A673 (cell line): ENCODE results near the gene CPT1C. TPM values are rescaled to one million over a fixed set of nuclear protein-coding genes. Genes with fewer than 3 reads are reported as not detected.

ENCODE experiments used
- BruUV-seq: library from RNA; stranded (reverse); fragments of 400-500 nt; replicated peaks from 2 replicates; lab custom pipeline; 2021; lab: Mats Ljungman, UMichigan
- CTCF ChIA-PET: fragments of 300-600 bp; sonication (Branson Sonifier 250); formaldehyde crosslinking; loops from one replicate; lab custom pipeline; 2022; ENCODE audit warnings: antibody characterized with exemption; lab: Charles Lee
- POLR2A ChIA-PET: fragments of 300-600 bp; sonication (Branson Sonifier 250); formaldehyde crosslinking; loops from one replicate; lab custom pipeline; 2022; ENCODE audit warnings: antibody characterized with exemption; ENCODE audit not compliant: low non-redundant PET; lab: Charles Lee
- DNase-seq: peaks from one replicate; pipeline ENCODE4 v3.0.0-alpha.2; 2015; ENCODE audit warnings: low spot score
- H3K27ac ChIP-seq: fragments of 200-600 bp; sonication (generic); 2 replicates; pipeline ENCODE4 v1.5.1; 2016; ENCODE audit warnings: mixed run types, low read depth, mild to moderate bottlenecking, mixed read lengths, antibody characterized with exemption, low read length; ENCODE audit not compliant: poor library complexity, severe bottlenecking
- H3K27me3 ChIP-seq: fragments of 200-600 bp; sonication (generic); replicated peaks from 2 replicates; pipeline ENCODE4 v1.6.1; 2017; ENCODE audit warnings: mixed run types, low read depth, mild to moderate bottlenecking, mixed read lengths, antibody characterized with exemption, low read length; ENCODE audit not compliant: insufficient read depth, poor library complexity
- H3K36me3 ChIP-seq: fragments of 200-600 bp; sonication (generic); 2 replicates; pipeline ENCODE4 v1.6.1; 2016; ENCODE audit warnings: mixed run types, mild to moderate bottlenecking, mixed read lengths, antibody characterized with exemption, low read length; ENCODE audit not compliant: insufficient read depth, poor library complexity, severe bottlenecking
- H3K4me1 ChIP-seq: fragments of 200-600 bp; sonication (generic); 2 replicates; pipeline ENCODE4 v1.6.1; 2017; ENCODE audit warnings: mixed run types, mild to moderate bottlenecking, mixed read lengths, antibody characterized with exemption, low read length; ENCODE audit not compliant: insufficient read depth, poor library complexity, severe bottlenecking
- H3K4me3 ChIP-seq: fragments of 200-600 bp; sonication (generic); 2 replicates; pipeline ENCODE4 v1.5.1; 2016; ENCODE audit warnings: low read depth, mixed run types, mild to moderate bottlenecking, mixed read lengths, low read length; ENCODE audit not compliant: poor library complexity, severe bottlenecking
- H3K9me3 ChIP-seq: fragments of 200-600 bp; sonication (generic); 2 replicates; pipeline ENCODE4 v1.6.1; 2016; ENCODE audit warnings: mixed run types, low read depth, mild to moderate bottlenecking, mixed read lengths, antibody characterized with exemption, low read length; ENCODE audit not compliant: poor library complexity, severe bottlenecking
- CTCF ChIP-seq: fragments of 300-800, 200-600 bp; sonication (generic); conservative IDR thresholded peaks from 2 replicates; pipeline ENCODE4 v1.5.1; 2017; ENCODE audit warnings: low read depth, mild to moderate bottlenecking, antibody characterized with exemption, low read length, moderate library complexity, mixed read lengths
- EZH2 ChIP-seq: fragments of 200-600 bp; sonication (generic); IDR thresholded peaks from 2 replicates; pipeline ENCODE4 v1.6.1; 2017; ENCODE audit warnings: borderline replicate concordance, low read depth, mild to moderate bottlenecking, mixed read lengths, antibody characterized with exemption, low read length; ENCODE audit not compliant: poor library complexity, severe bottlenecking
- intact Hi-C: fragments of 100-400 bp; cut with micrococcal nuclease; formaldehyde crosslinking; loops from one replicate; pipeline ENCODE4 v1.10.0; 2022; ENCODE audit not compliant: unreplicated experiment
- total RNA-seq: library from RNA; stranded (reverse); gene quantifications from 2 replicates; pipeline ENCODE4 v1.2.3, GENCODE V29; 2021

CPT1C gene
- total RNA-seq, 1 experiment from 2014 or later = 23.3 TPM

GRCh38 chr19:49665351-49666119 lies 25.4 kb upstream of the CPT1C start, which contains the start of the genes BCL2L12 and IRF3:
TSS of gene BCL2L12 (plus strand) at chr19:49665933. CDS start at chr19:49666693, 760 bp downstream.
TSS of gene IRF3 (minus strand) at chr19:49665857. CDS start at chr19:49664838, 1,019 bp downstream.
- DNase-seq = peak; percentile 97
- BruUV-seq = no TSS peak
- Histone ChIP-seq H3K36me3 (peaks cover 34% of the 10 kb centered on the region), H3K4me1 (peaks cover 17% of the 10 kb centered on the region), H3K4me3 (peak within 1 kb of the TSS; percentile 86), H3K9me3 (no peaks in the 10 kb centered on the region), H3K27me3 (no peaks in the 10 kb centered on the region), H3K27ac (peak within 1 kb of the TSS; percentile 83)
- intact Hi-C loops = no loop called here
- ChIA-PET CTCF (no interaction called here), POLR2A (no interaction called here)
- TF ChIP-seq CTCF (no peak), EZH2 (no peak)

- Histone ChIP-seq H3K36me3 (peaks cover 33% of the 10 kb centered on the region), H3K27ac (peak overlapping the region; percentile 83), H3K4me1 (peaks cover 17% of the 10 kb centered on the region), H3K9me3 (no peaks in the 10 kb centered on the region), H3K4me3 (peak overlapping the region; percentile 86), H3K27me3 (no peaks in the 10 kb centered on the region)
- ChIA-PET CTCF (interaction anchor here (1.0 kb wide), 1 partner anchor 15 kb away, joined by 3 read pairs; no protein-coding TSS in a partner anchor), POLR2A (no interaction called here)
- TSS peak; percentile 78 for BruUV-seq
- TF ChIP-seq EZH2 = no peak
- TF ChIP-seq CTCF = no peak
- intact Hi-C loops = no loop called here
- no peak for DNase-seq
These were observed 24.8 kb upstream of the CPT1C start for GRCh38 chr19:49666120-49666444.

- BruUV-seq = no TSS peak
- DNase-seq = no peak
- no peaks in the 10 kb centered on the region for H3K27me3 ChIP-seq
- no peaks in the 10 kb centered on the region for H3K9me3 ChIP-seq
- intact Hi-C loops = no loop called here
- no peak overlapping the region for H3K27ac ChIP-seq
- peaks cover 32% of the 10 kb centered on the region for H3K36me3 ChIP-seq
- H3K4me1 ChIP-seq = peaks cover 23% of the 10 kb centered on the region
- ChIA-PET CTCF (interaction anchor here (0.7 kb wide), 1 partner anchor 245 kb away, joined by 3 read pairs; no protein-coding TSS in a partner anchor), POLR2A (interaction anchor here (0.7 kb wide), 1 partner anchor 27 kb away, joined by 11 read pairs; no protein-coding TSS in a partner anchor)
- no peak overlapping the region for H3K4me3 ChIP-seq
- TF ChIP-seq CTCF (no peak), EZH2 (no peak)
These were observed 23.4 kb upstream of the CPT1C start for GRCh38 chr19:49667473-49667872.
